GM12878 (cell line): ENCODE data around the gene HOXD12. TPM values are rescaled to one million over a fixed set of nuclear protein-coding genes. Genes with fewer than 3 reads are reported as not detected.

ENCODE experiments used
- ATAC-seq: fragments of 200-7000 bp; cut with Tn5 transposase; 3 replicates; pipeline ENCODE4 v1.9.1; 2020; ENCODE audit warnings: mild to moderate bottlenecking, moderate library complexity
- BruUV-seq: library from RNA; stranded (reverse); fragments of 400-500 nt; replicated peaks from 2 replicates; lab custom pipeline; 2021; lab: Mats Ljungman, UMichigan
- CTCF ChIA-PET: fragments of 300-600 bp; sonication (Branson Sonifier 250); formaldehyde crosslinking; extraction: SDS; loops from one replicate; lab custom pipeline; 2021; ENCODE audit warnings: inconsistent platforms; lab: Yijun Ruan, JAX
- POLR2A ChIA-PET: fragments of 350-600 bp; formaldehyde crosslinking; extraction: SDS; loops from one replicate; lab custom pipeline; 2021; ENCODE audit warnings: inconsistent platforms; lab: Charles Lee
- RAD21 ChIA-PET: fragments of 300-600 bp; sonication (Branson Sonifier 250); formaldehyde crosslinking; loops from one replicate; lab custom pipeline; 2023; ENCODE audit warnings: antibody characterized with exemption; ENCODE audit not compliant: unreplicated experiment; lab: Charles Lee
- SMC1A ChIA-PET: fragments of 300-600 bp; sonication (Branson Sonifier 250); formaldehyde crosslinking; loops from one replicate; lab custom pipeline; 2023; ENCODE audit not compliant: unreplicated experiment, uncharacterized antibody; lab: Charles Lee
- DNase-seq: peaks from one replicate; pipeline ENCODE4 v3.0.0-alpha.2; 2011; ENCODE audit warnings: low read depth, low spot score
- FAIRE-seq: peaks from 3 replicates; lab custom pipeline; 2011; peaks lifted over from hg19 to GRCh38; lab: Jason Lieb, UNC
- H2AFZ ChIP-seq: 2 replicates; pipeline ENCODE4 v1.6.0; 2011; ENCODE audit warnings: low read depth, low read length, control low read depth; ENCODE audit not compliant: control insufficient read depth
- H3K27ac ChIP-seq: 2 replicates; pipeline ENCODE4 v1.5.1; 2011; ENCODE audit warnings: control low read depth; ENCODE audit not compliant: control insufficient read depth, insufficient read depth
- H3K27me3 ChIP-seq, 2 experiments: replicated peaks in 1 of 2; 2 replicates each; pipeline versions ENCODE4 v1.6.0 to v1.6.1; 2011; ENCODE audit warnings: low read length in 1 of 2; ENCODE audit not compliant: control insufficient read depth in 2 of 2, insufficient read depth in 2 of 2
- H3K36me3 ChIP-seq, 2 experiments: 2 replicates each; pipeline ENCODE4 v1.5.1; 2011; ENCODE audit warnings: low read length in 1 of 2; ENCODE audit not compliant: control insufficient read depth in 2 of 2, insufficient read depth in 2 of 2
- H3K4me1 ChIP-seq: 2 replicates; pipeline ENCODE4 v1.6.1; 2011; ENCODE audit warnings: mild to moderate bottlenecking, low read length, moderate library complexity, mixed read lengths; ENCODE audit not compliant: control insufficient read depth, insufficient read depth
- H3K4me2 ChIP-seq: 2 replicates; pipeline ENCODE4 v1.6.0; 2011; ENCODE audit warnings: control low read depth; ENCODE audit not compliant: control insufficient read depth, insufficient read depth
- H3K4me3 ChIP-seq: fragments of 200-600 bp; sonication (generic); 2 replicates; pipeline ENCODE4 v1.5.1; 2016
- H3K79me2 ChIP-seq: 2 replicates; pipeline ENCODE4 v1.6.0; 2011; ENCODE audit warnings: low read length; ENCODE audit not compliant: control insufficient read depth, insufficient read depth
- H3K9ac ChIP-seq: 2 replicates; pipeline ENCODE4 v1.8.0; 2011; ENCODE audit warnings: low read length, control low read depth, mixed read lengths; ENCODE audit not compliant: control insufficient read depth, insufficient read depth
- H3K9me3 ChIP-seq: replicated peaks from 3 replicates; pipeline ENCODE4 v1.5.1; 2011; ENCODE audit warnings: mild to moderate bottlenecking, low read length; ENCODE audit not compliant: control insufficient read depth, insufficient read depth
- H4K20me1 ChIP-seq: 2 replicates; pipeline ENCODE4 v1.6.0; 2011; ENCODE audit not compliant: control insufficient read depth, insufficient read depth
- EZH2 ChIP-seq: IDR thresholded peaks from 2 replicates; pipeline ENCODE4 v1.6.1; 2012; ENCODE audit warnings: low read depth, mild to moderate bottlenecking, control low read depth, inconsistent platforms, low read length, borderline replicate concordance; ENCODE audit not compliant: control insufficient read depth
- POLR2AphosphoS5 ChIP-seq: IDR thresholded peaks from 2 replicates; pipeline ENCODE4 v1.6.1; 2011; ENCODE audit warnings: mild to moderate bottlenecking, low read length, inconsistent platforms
- RELB ChIP-seq: fragments of 450-650 bp; IDR thresholded peaks from 2 replicates; pipeline ENCODE4 v1.6.1; 2017; ENCODE audit warnings: low read depth, mild to moderate bottlenecking, moderate library complexity
- WGBS: methylation state at CpG from one replicate; pipeline ENCODE4 v1.1.6; 2016; ENCODE audit warnings: low lambda C conversion rate; ENCODE audit not compliant: insufficient replicate concordance, insufficient coverage; ENCODE audit errors: missing lambda C conversion rate; 5-methylcytosine and 5-hydroxymethylcytosine counted together
- in situ Hi-C: fragments of 300-500 bp; cut with MboI; formaldehyde crosslinking; loops from 9 replicates; pipeline ENCODE4 v1.14.3; 2018; ENCODE audit warnings: mixed read lengths
- intact Hi-C: fragments of 100-400 bp; cut with micrococcal nuclease; formaldehyde crosslinking; loops from one replicate; pipeline ENCODE4 v1.14.2; 2022; ENCODE audit not compliant: unreplicated experiment
- polyA plus RNA-seq, 11 experiments: library from polyadenylated mRNA; depleted of rRNA in 4 of 11; unstranded in 6 of 11; stranded (reverse) in 5 of 11; fragments of >200 nt; fragmentation: Nextera tagmentation in 4 of 11; fragmentation: Illumina TruSeq in 1 of 11; extraction: Ambion mirVana in 4 of 11; extraction: Trizol in 1 of 11; gene quantifications; 1 replicate in 1 of 11; 2 replicates in 10 of 11; pipeline versions ENCODE4 v1.2.1 to v1.2.3, GENCODE V29; 2011 to 2016; ENCODE audit warnings: inconsistent platforms in 2 of 11, missing spikeins in 2 of 11, low read depth in 1 of 11
- total RNA-seq, 4 experiments: library from RNA; depleted of rRNA in 3 of 4; stranded (reverse); fragments of >200 nt in 3 of 4; fragmentation: Illumina TruSeq in 1 of 4; extraction: Trizol in 1 of 4; gene quantifications; 2 replicates each; pipeline versions ENCODE4 v1.2.1 to v1.2.3, GENCODE V29; 2013 to 2021

HOXD12 gene
- total and polyA plus RNA-seq, 10 of the 15 experiments (the other 5 are each of a cell fraction or from before 2014, with no cell fraction given) = not detected

DNA sequence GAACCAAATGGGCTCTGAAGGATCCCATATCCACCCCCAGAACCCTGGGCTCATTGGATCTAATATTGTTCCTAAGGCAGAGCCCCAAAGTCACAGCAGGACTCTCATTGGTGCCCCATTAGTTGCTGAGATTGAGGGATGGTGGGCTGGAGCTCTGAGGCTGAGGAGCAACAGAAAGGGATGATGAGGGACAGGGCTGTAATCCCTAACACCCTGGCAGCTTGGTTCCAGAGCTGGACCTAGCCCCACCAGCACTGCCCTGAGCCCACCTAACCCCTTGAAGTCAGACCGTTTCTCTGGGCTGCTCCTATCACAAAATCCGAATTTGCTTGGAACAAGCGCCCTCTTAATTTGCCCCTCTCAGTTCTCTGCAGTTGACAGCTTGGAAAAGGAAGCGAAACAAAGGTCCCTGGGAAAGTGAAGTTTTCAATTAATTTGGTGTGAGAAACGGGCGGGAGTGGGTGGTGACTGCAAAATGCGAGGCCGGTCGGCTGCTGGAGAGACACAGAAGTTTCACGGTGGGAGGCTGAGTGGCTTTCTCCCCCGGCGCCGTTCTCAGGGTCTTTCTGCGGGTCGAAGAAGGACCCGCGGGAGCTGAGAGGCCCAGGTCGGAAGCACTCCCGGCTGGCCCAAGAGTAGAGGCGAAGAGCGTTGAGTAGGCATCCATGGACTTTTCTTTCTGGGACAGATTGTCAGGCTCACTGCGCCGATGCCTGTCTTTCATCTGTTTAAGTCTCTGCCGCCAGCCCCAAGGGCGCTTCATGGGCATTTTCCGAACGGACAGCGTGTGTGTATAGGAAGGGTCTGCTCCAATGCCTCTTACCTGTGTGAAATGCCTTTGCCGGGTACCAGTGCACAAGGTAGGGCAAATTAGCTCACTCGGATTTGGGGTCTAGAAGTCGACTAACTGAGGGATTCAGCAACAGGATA, 8.0 kb upstream of the HOXD12 start:
- peaks cover 9 to 30% of the 10 kb centered on the region in 2 experiments for H3K27me3 ChIP-seq
- no peak for ATAC-seq
- no peaks in the 10 kb centered on the region for H3K4me1 ChIP-seq
- H3K9ac ChIP-seq = no peak overlapping the region
- FAIRE-seq = no peak
- no peak for TF ChIP-seq EZH2
- no peak for TF ChIP-seq POLR2AphosphoS5
- no peak for TF ChIP-seq RELB
- TF ChIP-seq, all 136 proteins: peak for 0
- no peak for DNase-seq
- in situ Hi-C loops = no loop called here
- ChIA-PET CTCF (interaction anchor here (0.7 kb wide), 1 partner anchor 964 kb away, joined by 3 read pairs; no protein-coding TSS in a partner anchor), RAD21 (no interaction called here), POLR2A (no interaction called here), SMC1A (interaction anchor here (0.7 kb wide), 1 partner anchor 459 kb away, joined by 3 read pairs; no protein-coding TSS in a partner anchor)
- Histone ChIP-seq H4K20me1 (no peaks in the 10 kb centered on the region), H3K27ac (no peak overlapping the region), H3K36me3 (no peaks in the 10 kb centered on the region), H3K79me2 (no peaks in the 10 kb centered on the region), H2AFZ (no peak overlapping the region), H3K9me3 (no peaks in the 10 kb centered on the region), H3K4me3 (no peak overlapping the region), H3K4me2 (no peak overlapping the region)
- intact Hi-C loops = no loop called here
- BruUV-seq = no TSS peak
- WGBS = 42% methylated on average over 31 of the region's 31 CpGs
